Left forelimb (tissue), 1 donor: Measurements from ENCODE around the gene TRAPPC2L.

Source experiments
- DNase-seq: peaks from one replicate; pipeline ENCODE4 v3.0.0-alpha.2; 2018; ENCODE audit warnings: low spot score

Gene TRAPPC2L

DNA sequence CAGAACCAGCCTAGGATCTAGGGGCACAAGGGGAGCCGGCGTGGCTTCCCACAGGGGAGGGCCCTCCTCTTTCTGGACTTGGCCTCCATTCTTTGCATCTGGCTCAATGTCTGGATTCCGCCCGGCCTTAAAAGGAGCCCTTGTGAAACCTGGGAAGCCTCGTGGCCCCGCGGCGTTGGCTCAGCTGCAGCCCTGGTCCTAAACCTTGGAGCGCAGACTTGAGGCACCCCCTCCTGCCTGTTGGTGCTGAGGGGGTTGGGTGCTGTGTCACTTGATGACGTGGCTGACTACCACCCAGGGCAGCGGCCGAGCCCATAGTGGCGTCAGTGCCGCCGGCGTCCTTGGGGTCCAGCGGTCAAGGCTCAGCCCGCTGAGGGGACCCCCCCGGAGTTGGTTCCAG lies 4.4 kb downstream of the TRAPPC2L start:
- no peak for DNase-seq

DNA sequence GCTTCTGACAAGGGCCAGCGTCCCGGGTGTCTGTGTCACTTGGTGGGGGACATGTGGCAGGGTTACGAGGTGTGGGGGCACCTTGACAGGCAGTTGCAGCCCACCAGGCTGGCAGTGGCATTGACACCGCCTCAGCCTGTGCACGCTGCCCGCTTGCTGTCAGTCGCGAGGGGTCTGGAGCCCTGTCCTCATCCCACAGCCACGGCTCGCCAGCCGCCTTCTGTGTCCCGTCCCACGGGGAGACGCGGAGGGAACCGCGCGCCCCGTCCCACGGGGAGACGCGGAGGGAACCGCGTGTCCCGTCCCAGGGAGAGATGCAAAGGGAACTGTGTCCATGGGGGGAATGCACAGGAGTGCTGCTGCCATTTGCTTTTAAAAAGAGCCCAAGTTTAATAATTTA lies 6.0 kb downstream of the TRAPPC2L start:
- no peak for DNase-seq

- no peak for DNase-seq
These were observed 6.5 kb downstream of the TRAPPC2L start for GRCh38 chr16:88863426-88863825.

GRCh38 chr16:88864099-88864498 lies 7.2 kb downstream of the TRAPPC2L start:
- DNase-seq = no peak

DNA sequence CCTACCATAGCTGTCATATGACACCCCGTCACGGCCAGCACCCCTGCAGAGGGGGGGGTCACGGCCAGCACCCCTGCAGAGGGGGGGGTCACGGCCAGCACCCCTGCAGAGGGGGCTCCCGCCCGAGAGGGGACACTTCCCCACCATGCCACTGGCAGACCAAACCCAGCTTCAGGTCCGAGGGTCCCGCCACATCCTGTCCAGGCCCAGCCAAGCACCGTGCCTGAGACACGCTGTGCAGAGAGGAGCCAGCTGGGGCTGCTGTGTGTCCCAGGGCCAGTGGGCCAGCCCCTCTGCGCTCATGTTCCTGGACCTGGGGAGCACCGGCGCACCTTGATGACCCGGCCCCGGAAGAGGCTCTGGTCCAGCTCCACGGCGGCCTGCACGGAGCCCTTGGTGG lies 7.6 kb downstream of the TRAPPC2L start:
- DNase-seq = no peak

GRCh38 chr16:88865310-88865709 lies 8.4 kb downstream of the TRAPPC2L start:
- DNase-seq = no peak

GRCh38 chr16:88865742-88866141 lies 8.8 kb downstream of the TRAPPC2L start:
- DNase-seq = no peak

- no peak for DNase-seq
These were observed 9.4 kb downstream of the TRAPPC2L start, which contains the start of gene PABPN1L for GRCh38 chr16:88866151-88866920. TSS of gene PABPN1L (minus strand) at chr16:88866660. CDS start at chr16:88866606, 54 bp downstream.

- DNase-seq = no peak
These were observed 10.8 kb downstream of the TRAPPC2L start for GRCh38 chr16:88867581-88868246.

DNA sequence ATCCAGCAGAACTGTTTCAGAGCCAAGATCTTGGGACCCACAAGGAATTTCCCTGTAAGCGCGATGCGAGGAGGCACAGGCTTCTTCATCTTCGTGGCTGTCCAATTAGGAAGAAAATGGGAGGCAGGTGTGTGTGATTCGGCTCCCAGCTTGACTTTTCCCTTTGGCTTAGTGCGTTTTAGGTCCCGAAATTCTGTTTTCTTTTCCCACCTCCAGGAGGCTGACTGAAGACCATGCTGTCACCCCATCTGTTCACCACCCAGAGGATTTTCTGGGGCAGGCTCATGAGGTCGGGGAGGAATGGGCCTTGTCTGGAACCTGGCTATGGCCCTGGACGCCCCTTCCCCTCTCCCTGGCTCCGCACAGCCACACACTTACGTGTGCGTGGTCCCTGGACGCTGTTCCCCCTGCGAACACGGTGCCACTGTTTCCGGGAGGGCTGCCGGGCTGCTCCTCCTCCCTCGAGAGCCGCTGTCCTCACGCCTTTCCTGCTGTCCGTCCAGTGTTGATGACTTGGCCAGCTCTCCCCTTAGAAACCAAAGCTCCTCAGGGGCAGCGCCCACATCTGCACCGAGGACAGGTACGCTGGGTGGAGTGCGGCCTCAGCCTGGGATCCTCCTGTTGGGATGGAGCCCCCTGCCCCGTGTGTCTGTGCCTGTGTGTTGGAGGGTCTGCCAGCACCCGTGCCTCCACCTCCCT lies 12.2 kb downstream of the TRAPPC2L start:
- DNase-seq = no peak

DNA sequence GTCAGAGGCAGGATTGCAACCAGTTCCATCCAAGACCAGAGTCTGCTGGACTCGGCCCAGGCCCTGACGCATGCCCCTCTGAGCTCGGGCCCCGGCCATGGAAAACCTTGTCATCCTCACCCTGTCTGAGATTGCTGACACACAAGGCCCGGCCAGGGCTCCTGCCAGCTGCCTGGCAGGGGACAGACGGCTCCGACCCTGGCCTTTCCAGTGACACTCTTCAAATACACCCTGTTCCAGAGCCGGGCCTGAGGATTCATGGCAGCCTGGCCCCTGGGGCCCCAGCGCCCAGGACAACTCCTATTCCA lies 12.7 kb downstream of the TRAPPC2L start:
- no peak for DNase-seq

GRCh38 chr16:88870608-88871348 lies 13.9 kb downstream of the TRAPPC2L start:
- no peak for DNase-seq

DNA sequence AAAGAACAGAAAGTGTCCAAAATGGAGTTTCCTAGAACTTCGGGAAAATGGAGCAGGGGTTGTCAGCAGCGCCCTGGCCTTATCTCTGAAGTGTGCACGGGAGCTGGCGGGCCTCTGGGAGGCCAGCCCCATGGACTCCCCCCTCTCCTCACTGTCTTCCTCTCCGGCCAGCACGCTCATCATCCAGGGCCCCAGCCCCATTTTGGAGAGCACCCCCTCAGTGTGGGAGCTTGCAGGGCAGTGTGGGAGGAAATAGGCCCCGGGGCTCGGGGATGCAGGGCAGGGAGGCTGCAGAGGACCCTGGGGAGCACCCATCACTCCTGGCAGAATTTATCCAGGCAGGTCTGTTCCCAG lies 14.4 kb downstream of the TRAPPC2L start:
- DNase-seq = no peak

GRCh38 chr16:88871730-88872416 lies 14.9 kb downstream of the TRAPPC2L start:
- DNase-seq = no peak

- DNase-seq = no peak
These were observed 15.9 kb downstream of the TRAPPC2L start for GRCh38 chr16:88872650-88873331.

DNA sequence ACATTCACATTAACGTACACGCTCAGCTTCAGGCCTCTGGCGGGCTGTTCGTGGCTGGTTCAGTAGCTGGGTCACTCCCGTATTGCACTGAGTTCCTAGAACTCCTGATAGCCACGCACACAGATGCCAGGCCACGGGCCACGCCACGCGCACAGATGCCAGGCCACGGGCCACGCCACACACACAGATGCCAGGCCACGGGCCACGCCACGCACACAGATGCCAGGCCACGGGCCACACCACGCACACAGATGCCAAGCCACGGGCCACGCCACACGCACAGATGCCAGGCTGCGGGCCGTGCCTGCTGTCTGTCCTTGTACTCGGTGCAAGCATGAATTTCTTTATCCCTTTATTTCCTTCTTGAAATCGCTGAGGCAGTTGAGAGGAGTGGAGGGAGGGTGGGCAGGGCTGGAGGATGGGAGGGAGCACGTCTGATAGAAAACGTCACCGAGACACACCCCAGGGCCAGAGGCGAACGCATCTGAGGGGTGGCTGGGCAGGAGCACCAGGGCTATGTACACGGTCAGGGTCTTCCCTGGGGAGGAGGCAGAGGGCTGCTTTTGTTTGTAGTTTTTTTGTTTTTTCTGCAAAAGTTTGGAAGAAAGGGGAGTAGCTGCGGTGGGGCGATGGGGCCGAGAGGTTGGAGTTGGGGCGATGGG lies 18.1 kb downstream of the TRAPPC2L start:
- DNase-seq = no peak

DNA sequence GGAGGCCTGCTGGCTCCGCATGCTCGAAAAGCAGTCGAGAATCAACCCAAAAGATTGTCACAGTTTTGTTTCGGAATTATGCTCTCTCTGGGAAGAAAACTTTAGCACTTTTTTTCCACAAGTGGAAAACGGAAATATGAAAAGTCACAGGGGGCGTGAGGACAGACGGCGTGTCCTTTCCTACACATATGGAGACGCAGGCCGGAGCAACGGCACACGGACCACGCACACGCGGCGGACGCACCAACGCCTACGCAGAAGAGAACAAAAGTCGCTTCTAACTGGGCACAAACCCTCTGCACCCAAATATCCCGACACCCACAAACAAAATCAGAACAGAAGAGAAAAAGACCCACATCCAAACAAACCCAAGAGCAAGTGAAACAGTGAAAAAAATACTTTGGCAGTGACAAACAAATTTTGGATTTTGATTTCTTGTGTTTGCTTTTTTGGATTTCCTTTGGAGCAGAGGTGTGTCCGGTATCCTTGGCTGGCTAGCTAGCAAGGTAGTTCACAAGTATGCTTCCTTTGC lies 18.8 kb downstream of the TRAPPC2L start:
- DNase-seq = no peak

GRCh38 chr16:88876942-88877526 lies 20.1 kb downstream of the TRAPPC2L start:
- no peak for DNase-seq

GRCh38 chr16:88877564-88878289 lies 20.8 kb downstream of the TRAPPC2L start:
- DNase-seq = no peak
